SK-N-SH (cell line): ENCODE data around the gene UNC93B1.

Experiments used
- ELF1 ChIP-seq: IDR thresholded peaks from 2 replicates; pipeline ENCODE4 v1.4.0; 2012
- GATA2 ChIP-seq: sonication (generic); formaldehyde crosslinking; IDR thresholded peaks from 2 replicates; pipeline ENCODE4 v1.5.0; 2020; ENCODE audit warnings: mild to moderate bottlenecking, missing genetic modification reagents
- POLR2AphosphoS5 ChIP-seq: IDR thresholded peaks from 2 replicates; pipeline ENCODE4 v1.6.1; 2012; ENCODE audit warnings: low read depth, low read length
- RAD21 ChIP-seq: IDR thresholded peaks from 2 replicates; pipeline ENCODE4 v1.6.1; 2012; ENCODE audit warnings: mild to moderate bottlenecking, low read length
- TAF1 ChIP-seq: IDR thresholded peaks from 2 replicates; pipeline ENCODE4 v1.6.1; 2012; ENCODE audit warnings: low read depth, mild to moderate bottlenecking, low read length, moderate library complexity, borderline replicate concordance
- YY1 ChIP-seq: IDR thresholded peaks from 2 replicates; pipeline ENCODE4 v1.4.0; 2012; ENCODE audit warnings: low read depth, mild to moderate bottlenecking
- TF ChIP-seq, protein P1 (sequence below): IDR thresholded peaks from 2 replicates; pipeline ENCODE4 v1.6.1; 2012; ENCODE audit warnings: mild to moderate bottlenecking, low read depth, low read length, moderate library complexity
- TF ChIP-seq, protein P2 (sequence below): fragments of 200-600 bp; sonication (generic); IDR thresholded peaks from 2 replicates; pipeline ENCODE4 v1.6.1; 2017; ENCODE audit warnings: antibody characterized with exemption, mild to moderate bottlenecking, moderate library complexity

DNA sequence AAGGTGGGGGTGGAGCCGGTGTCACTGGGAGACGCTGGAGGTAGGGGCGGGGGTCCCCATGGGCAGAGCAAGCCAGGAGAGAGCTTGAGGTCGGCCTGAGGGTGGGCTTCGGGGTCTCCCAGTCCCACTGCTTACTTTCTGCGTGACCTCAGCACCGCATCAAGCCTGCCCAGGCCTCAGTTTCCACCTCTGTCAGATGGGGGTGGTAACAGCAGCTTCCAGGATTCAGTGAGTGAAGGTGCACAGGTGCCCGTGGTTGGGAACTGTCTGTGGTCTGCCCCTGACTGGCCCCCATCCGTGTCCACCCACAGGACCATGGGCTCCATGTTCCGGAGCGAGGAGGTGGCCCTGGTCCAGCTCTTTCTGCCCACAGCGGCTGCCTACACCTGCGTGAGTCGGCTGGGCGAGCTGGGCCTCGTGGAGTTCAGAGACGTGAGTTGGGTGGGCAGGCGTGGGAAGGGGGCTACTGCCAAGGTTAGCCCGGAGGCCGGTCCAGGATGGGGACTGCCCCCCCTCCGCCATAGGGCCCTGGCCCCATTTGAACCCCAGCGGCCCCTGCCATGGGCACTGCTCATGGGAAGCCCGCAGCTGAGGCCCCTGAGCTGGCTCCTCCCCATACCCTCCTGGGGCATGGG lies 37.2 kb upstream of the UNC93B1 start:
- TF ChIP-seq TAF1 (no peak), GATA2 (no peak), POLR2AphosphoS5 (no peak), YY1 (no peak), ELF1 (no peak), RAD21 (no peak)
- TF ChIP-seq, protein P1, sequence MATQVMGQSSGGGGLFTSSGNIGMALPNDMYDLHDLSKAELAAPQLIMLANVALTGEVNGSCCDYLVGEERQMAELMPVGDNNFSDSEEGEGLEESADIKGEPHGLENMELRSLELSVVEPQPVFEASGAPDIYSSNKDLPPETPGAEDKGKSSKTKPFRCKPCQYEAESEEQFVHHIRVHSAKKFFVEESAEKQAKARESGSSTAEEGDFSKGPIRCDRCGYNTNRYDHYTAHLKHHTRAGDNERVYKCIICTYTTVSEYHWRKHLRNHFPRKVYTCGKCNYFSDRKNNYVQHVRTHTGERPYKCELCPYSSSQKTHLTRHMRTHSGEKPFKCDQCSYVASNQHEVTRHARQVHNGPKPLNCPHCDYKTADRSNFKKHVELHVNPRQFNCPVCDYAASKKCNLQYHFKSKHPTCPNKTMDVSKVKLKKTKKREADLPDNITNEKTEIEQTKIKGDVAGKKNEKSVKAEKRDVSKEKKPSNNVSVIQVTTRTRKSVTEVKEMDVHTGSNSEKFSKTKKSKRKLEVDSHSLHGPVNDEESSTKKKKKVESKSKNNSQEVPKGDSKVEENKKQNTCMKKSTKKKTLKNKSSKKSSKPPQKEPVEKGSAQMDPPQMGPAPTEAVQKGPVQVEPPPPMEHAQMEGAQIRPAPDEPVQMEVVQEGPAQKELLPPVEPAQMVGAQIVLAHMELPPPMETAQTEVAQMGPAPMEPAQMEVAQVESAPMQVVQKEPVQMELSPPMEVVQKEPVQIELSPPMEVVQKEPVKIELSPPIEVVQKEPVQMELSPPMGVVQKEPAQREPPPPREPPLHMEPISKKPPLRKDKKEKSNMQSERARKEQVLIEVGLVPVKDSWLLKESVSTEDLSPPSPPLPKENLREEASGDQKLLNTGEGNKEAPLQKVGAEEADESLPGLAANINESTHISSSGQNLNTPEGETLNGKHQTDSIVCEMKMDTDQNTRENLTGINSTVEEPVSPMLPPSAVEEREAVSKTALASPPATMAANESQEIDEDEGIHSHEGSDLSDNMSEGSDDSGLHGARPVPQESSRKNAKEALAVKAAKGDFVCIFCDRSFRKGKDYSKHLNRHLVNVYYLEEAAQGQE, result no peak
- TF ChIP-seq, protein P2, sequence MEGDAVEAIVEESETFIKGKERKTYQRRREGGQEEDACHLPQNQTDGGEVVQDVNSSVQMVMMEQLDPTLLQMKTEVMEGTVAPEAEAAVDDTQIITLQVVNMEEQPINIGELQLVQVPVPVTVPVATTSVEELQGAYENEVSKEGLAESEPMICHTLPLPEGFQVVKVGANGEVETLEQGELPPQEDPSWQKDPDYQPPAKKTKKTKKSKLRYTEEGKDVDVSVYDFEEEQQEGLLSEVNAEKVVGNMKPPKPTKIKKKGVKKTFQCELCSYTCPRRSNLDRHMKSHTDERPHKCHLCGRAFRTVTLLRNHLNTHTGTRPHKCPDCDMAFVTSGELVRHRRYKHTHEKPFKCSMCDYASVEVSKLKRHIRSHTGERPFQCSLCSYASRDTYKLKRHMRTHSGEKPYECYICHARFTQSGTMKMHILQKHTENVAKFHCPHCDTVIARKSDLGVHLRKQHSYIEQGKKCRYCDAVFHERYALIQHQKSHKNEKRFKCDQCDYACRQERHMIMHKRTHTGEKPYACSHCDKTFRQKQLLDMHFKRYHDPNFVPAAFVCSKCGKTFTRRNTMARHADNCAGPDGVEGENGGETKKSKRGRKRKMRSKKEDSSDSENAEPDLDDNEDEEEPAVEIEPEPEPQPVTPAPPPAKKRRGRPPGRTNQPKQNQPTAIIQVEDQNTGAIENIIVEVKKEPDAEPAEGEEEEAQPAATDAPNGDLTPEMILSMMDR, result no peak
